Aortic smooth muscle cell (primary cell): ENCODE results near the gene POC5. TPM values are rescaled to one million over a fixed set of nuclear protein-coding genes. Genes with fewer than 3 reads are reported as not detected.

Experiments
- total RNA-seq: library from RNA; depleted of rRNA; stranded (reverse); fragments of >200 nt; gene quantifications from 2 replicates; pipeline ENCODE4 v1.2.3, GENCODE V29; 2014

The POC5 gene, protein sequence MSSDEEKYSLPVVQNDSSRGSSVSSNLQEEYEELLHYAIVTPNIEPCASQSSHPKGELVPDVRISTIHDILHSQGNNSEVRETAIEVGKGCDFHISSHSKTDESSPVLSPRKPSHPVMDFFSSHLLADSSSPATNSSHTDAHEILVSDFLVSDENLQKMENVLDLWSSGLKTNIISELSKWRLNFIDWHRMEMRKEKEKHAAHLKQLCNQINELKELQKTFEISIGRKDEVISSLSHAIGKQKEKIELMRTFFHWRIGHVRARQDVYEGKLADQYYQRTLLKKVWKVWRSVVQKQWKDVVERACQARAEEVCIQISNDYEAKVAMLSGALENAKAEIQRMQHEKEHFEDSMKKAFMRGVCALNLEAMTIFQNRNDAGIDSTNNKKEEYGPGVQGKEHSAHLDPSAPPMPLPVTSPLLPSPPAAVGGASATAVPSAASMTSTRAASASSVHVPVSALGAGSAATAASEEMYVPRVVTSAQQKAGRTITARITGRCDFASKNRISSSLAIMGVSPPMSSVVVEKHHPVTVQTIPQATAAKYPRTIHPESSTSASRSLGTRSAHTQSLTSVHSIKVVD
- 5.8 and 8.3 TPM in 2 replicates for total RNA-seq

DNA sequence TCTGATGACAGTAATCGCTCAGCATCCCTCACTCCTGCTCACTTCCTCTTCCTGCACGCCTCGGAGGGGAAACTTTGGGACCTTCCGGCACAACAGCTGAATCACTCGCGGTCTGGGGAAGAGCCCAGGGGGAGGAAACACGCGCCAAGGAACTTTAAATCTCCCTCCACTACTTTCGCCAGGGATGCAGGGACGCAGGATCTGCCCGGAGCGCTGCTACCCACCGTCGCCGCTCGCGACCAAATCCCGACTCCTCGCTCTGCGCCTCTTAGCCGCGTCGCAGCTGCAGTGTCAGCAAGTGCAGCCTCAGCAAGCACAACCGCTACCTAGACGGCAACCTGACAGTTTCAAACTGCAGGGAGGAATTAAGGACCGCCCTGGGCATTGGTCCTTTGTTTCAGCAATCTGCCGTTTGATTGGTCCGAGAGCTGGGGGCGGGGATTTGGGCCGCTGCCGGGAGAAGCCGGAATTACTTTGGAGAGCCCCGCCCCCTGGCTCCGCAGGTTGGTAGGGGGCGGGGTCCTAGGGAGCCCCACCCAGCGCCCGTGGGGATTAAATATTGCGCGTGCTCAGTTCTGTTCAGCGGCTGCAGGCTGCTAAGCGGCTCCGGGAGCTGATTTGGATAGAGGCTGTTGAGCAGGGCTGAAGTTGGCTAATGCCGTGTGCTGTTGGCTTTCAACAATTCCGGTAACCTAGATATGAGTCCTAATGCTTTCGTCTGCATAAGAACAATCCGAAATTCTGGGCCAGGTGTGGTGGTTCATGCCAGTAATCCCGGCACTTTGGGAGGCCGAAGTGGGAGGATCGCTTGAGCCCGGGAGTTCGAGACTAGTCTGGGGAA is at the start of gene POC5:
Gene POC5, minus strand, starts transcription at position 356 of the 841 bp plus-strand sequence. CDS start 4,500 bp downstream, outside the sequence.

Other genes starting within 250 kb of the POC5 start
- gene CERT1, start 205.8 kb downstream of the POC5 start, total RNA-seq = 19.4 and 32.1 TPM in 2 replicates
- 34.0 and 41.7 TPM in 2 replicates for gene POLK, start 205.5 kb downstream of the POC5 start, total RNA-seq
- 0.40 and 1.3 TPM in 2 replicates for gene ANKDD1B, start 106.0 kb downstream of the POC5 start, total RNA-seq